Muscle layer of duodenum (tissue), 2 donors: ENCODE data around the gene MARVELD3.
"Not testable (repeated sequence)": the region's sequence is repeated elsewhere in the genome, so short reads cannot be mapped to it uniquely, and the experiment has no call there.

Source experiments
- H3K27ac ChIP-seq: one replicate; pipeline ENCODE4 v1.7.0; 2013; ENCODE audit warnings: mild to moderate bottlenecking, low read length
- H3K27me3 ChIP-seq: one replicate; pipeline ENCODE4 v1.7.0; 2013; ENCODE audit warnings: low read depth, mild to moderate bottlenecking, control low read depth, low read length
- H3K36me3 ChIP-seq, 2 donors: one replicate each; pipeline ENCODE4 v1.7.0; 2013; ENCODE audit warnings: low read length in 2 of 2, control low read depth in 1 of 2, mild to moderate bottlenecking in 1 of 2; ENCODE audit not compliant: insufficient read depth in 2 of 2, control insufficient read depth in 1 of 2
- H3K4me1 ChIP-seq, 2 donors: one replicate each; pipeline ENCODE4 v1.7.0; 2013; ENCODE audit warnings: low read length in 2 of 2, mild to moderate bottlenecking in 2 of 2, control low read depth in 1 of 2, moderate library complexity in 1 of 2; ENCODE audit not compliant: insufficient read depth in 2 of 2, control insufficient read depth in 1 of 2
- H3K4me3 ChIP-seq, 2 donors: one replicate each; pipeline ENCODE4 v1.7.0; 2013; ENCODE audit warnings: low read length in 2 of 2, low read depth in 1 of 2, mild to moderate bottlenecking in 1 of 2
- H3K9me3 ChIP-seq, 2 donors: one replicate each; pipeline ENCODE4 v1.7.0; 2013; ENCODE audit warnings: low read length in 2 of 2, control low read depth in 1 of 2, mild to moderate bottlenecking in 1 of 2; ENCODE audit not compliant: control insufficient read depth in 1 of 2
- donor health status: healthy.

MARVELD3 gene

GRCh38 chr16:71626018-71626857, at the start of gene MARVELD3:
Gene MARVELD3 (plus strand): TSS chr16:71626184. CDS start chr16:71626230, 46 bp downstream.
- Histone ChIP-seq H3K27me3 (no peaks in the 10 kb centered on the region), H3K27ac (no peak within 1 kb of the TSS), H3K4me3 (peak within 1 kb of the TSS; percentile 46 to 68), H3K4me1 (peaks cover 0 to 12% of the 10 kb centered on the region in 2 donors), H3K36me3 (peaks cover 0 to 2% of the 10 kb centered on the region in 2 donors), H3K9me3 (peaks cover 0 to 3% of the 10 kb centered on the region in 2 donors)

GRCh38 chr16:71576971-71577370, 49.0 kb upstream of the MARVELD3 start, which contains the start of gene TAT:
Gene TAT (minus strand): TSS chr16:71577092. CDS start chr16:71576415, 677 bp downstream.
- Histone ChIP-seq H3K4me1 (no peaks in the 10 kb centered on the region), H3K27ac (no peak within 1 kb of the TSS), H3K9me3 (no peaks in the 10 kb centered on the region), H3K36me3 (no peaks in the 10 kb centered on the region), H3K27me3 (no peaks in the 10 kb centered on the region), H3K4me3 (no peak within 1 kb of the TSS)

GRCh38 chr16:71582553-71582848, 43.5 kb upstream of the MARVELD3 start:
- H3K36me3 ChIP-seq, H3K27ac ChIP-seq, H3K9me3 ChIP-seq, H3K4me1 ChIP-seq, H3K27me3 ChIP-seq, H3K4me3 ChIP-seq: not testable (repeated sequence)

GRCh38 chr16:71584543-71585317, 41.3 kb upstream of the MARVELD3 start:
- H3K4me3 ChIP-seq, result no peak overlapping the region
- no peaks in the 10 kb centered on the region for H3K27me3 ChIP-seq
- H3K27ac ChIP-seq, result no peak overlapping the region

GRCh38 chr16:71585318-71585703, 40.7 kb upstream of the MARVELD3 start:
- Histone ChIP-seq H3K27ac (no peak overlapping the region), H3K36me3 (no peaks in the 10 kb centered on the region), H3K27me3 (no peaks in the 10 kb centered on the region), H3K9me3 (no peaks in the 10 kb centered on the region), H3K4me3 (no peak overlapping the region), H3K4me1 (no peaks in the 10 kb centered on the region)

More at GRCh38 chr16:71584543-71585317, 41.3 kb upstream of the MARVELD3 start:
- no peaks in the 10 kb centered on the region for H3K4me1 ChIP-seq
- H3K36me3 ChIP-seq, result no peaks in the 10 kb centered on the region
- no peaks in the 10 kb centered on the region for H3K9me3 ChIP-seq

GRCh38 chr16:71589334-71589733, 36.6 kb upstream of the MARVELD3 start:
- H3K27ac ChIP-seq, H3K9me3 ChIP-seq, H3K4me1 ChIP-seq, H3K27me3 ChIP-seq, H3K36me3 ChIP-seq, H3K4me3 ChIP-seq: not testable (repeated sequence)

- not testable (repeated sequence) for H3K4me3 ChIP-seq, H3K9me3 ChIP-seq, H3K36me3 ChIP-seq, H3K27ac ChIP-seq, H3K27me3 ChIP-seq, H3K4me1 ChIP-seq
Measured at GRCh38 chr16:71590071-71590470, 35.9 kb upstream of the MARVELD3 start.

- Histone ChIP-seq H3K4me1 (no peaks in the 10 kb centered on the region), H3K36me3 (no peaks in the 10 kb centered on the region), H3K27me3 (no peaks in the 10 kb centered on the region), H3K27ac (no peak overlapping the region), H3K9me3 (no peaks in the 10 kb centered on the region), H3K4me3 (no peak overlapping the region)
Measured at GRCh38 chr16:71590584-71590983, 35.4 kb upstream of the MARVELD3 start.

- Histone ChIP-seq H3K36me3 (no peaks in the 10 kb centered on the region), H3K27ac (no peak overlapping the region), H3K4me3 (no peak overlapping the region), H3K27me3 (no peaks in the 10 kb centered on the region), H3K9me3 (no peaks in the 10 kb centered on the region), H3K4me1 (no peaks in the 10 kb centered on the region)
Measured at GRCh38 chr16:71591917-71592316, 34.1 kb upstream of the MARVELD3 start.

GRCh38 chr16:71593048-71593999, 32.7 kb upstream of the MARVELD3 start:
- Histone ChIP-seq H3K36me3 (no peaks in the 10 kb centered on the region), H3K27me3 (no peaks in the 10 kb centered on the region), H3K4me1 (no peaks in the 10 kb centered on the region), H3K27ac (no peak overlapping the region), H3K9me3 (no peaks in the 10 kb centered on the region), H3K4me3 (no peak overlapping the region)
